GM12874 (cell line): Measurements from ENCODE around the gene FMN2.

ENCODE experiments used
- CTCF ChIP-seq: IDR thresholded peaks from 2 replicates; pipeline ENCODE4 v1.5.1; 2011; ENCODE audit warnings: low read depth, mild to moderate bottlenecking, control low read depth, low read length, moderate library complexity; ENCODE audit not compliant: insufficient read depth

FMN2 gene

GRCh38 chr1:240295811-240296210 lies 204.1 kb downstream of the FMN2 start:
- TF ChIP-seq CTCF = no peak

- TF ChIP-seq CTCF = no peak
These were observed 212.8 kb downstream of the FMN2 start for GRCh38 chr1:240304466-240304865.

- TF ChIP-seq CTCF = no peak
These were observed 215.0 kb downstream of the FMN2 start for GRCh38 chr1:240306673-240307072.

- TF ChIP-seq CTCF = no peak
These were observed 216.4 kb downstream of the FMN2 start for GRCh38 chr1:240308096-240308495.

GRCh38 chr1:240309769-240310168 lies 218.1 kb downstream of the FMN2 start:
- TF ChIP-seq CTCF = no peak

- TF ChIP-seq CTCF = no peak
These were observed 218.7 kb downstream of the FMN2 start for GRCh38 chr1:240310226-240310925.

GRCh38 chr1:240312872-240313271 lies 221.2 kb downstream of the FMN2 start:
- no peak for TF ChIP-seq CTCF
